HL-60 (cell line): Measurements from ENCODE around the gene ZFYVE9.

Source experiments
- DNase-seq, 2 experiments: peaks; one replicate each; pipeline ENCODE4 v3.0.0-alpha.2; 2010 to 2020; ENCODE audit warnings: low read depth in 1 of 2, low spot score in 1 of 2
- H3K27ac ChIP-seq: fragments of 250-450 bp; sonication (Bioruptor Pico); replicated peaks from 2 replicates; pipeline ENCODE4 v1.5.1; 2020; ENCODE audit warnings: mild to moderate bottlenecking, moderate library complexity
- H3K27me3 ChIP-seq: fragments of 250-450 bp; sonication (Bioruptor Pico); 2 replicates; pipeline ENCODE4 v1.5.1; 2021; ENCODE audit warnings: mild to moderate bottlenecking, moderate library complexity; ENCODE audit not compliant: insufficient read depth, poor library complexity, severe bottlenecking
- H3K4me3 ChIP-seq: replicated peaks from 2 replicates; pipeline ENCODE4 v1.5.1; 2011; ENCODE audit warnings: mild to moderate bottlenecking, control low read depth, low read length; ENCODE audit not compliant: insufficient read depth
- GABPA ChIP-seq: IDR thresholded peaks from 2 replicates; pipeline ENCODE4 v1.6.1; 2012; ENCODE audit warnings: low read depth
- POLR2AphosphoS5 ChIP-seq: IDR thresholded peaks from 2 replicates; pipeline ENCODE4 v1.6.1; 2012; ENCODE audit warnings: low read depth
- SPI1 ChIP-seq: IDR thresholded peaks from 2 replicates; pipeline ENCODE4 v1.6.1; 2012; ENCODE audit warnings: low read depth, mild to moderate bottlenecking, borderline replicate concordance
- TF ChIP-seq, protein P1 (sequence below): IDR thresholded peaks from 2 replicates; pipeline ENCODE4 v1.6.1; 2012; ENCODE audit warnings: low read depth; ENCODE audit not compliant: insufficient replicate concordance
- TF ChIP-seq, protein P2 (sequence below): IDR thresholded peaks from one replicate; pipeline ENCODE4 v1.5.1; 2011; ENCODE audit warnings: low read length, control low read depth, inconsistent platforms; ENCODE audit not compliant: insufficient read depth

The ZFYVE9 gene

DNA sequence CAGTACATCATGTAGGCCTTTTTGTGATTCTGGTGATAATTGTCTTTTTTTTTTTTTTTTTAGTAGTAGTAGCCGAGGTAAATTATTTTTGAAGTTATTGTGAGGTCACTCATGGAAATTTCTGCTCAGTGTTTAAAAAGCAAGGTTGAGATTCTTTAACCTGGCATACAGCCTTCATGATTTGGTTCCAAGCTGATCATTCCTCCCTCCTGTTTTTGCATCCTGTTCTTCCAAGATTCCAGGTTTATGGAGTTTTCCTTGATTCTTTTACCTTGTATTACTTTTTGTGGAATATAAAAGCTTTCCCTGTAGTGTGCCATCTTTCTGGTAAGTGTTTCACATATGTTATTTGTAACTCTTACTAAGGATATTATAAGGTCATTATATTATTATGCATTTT is 9.1 kb downstream of the ZFYVE9 start:
- no peak overlapping the region for H3K27ac ChIP-seq
- H3K4me3 ChIP-seq = no peak overlapping the region
- DNase-seq = no peak
- TF ChIP-seq, protein P1, sequence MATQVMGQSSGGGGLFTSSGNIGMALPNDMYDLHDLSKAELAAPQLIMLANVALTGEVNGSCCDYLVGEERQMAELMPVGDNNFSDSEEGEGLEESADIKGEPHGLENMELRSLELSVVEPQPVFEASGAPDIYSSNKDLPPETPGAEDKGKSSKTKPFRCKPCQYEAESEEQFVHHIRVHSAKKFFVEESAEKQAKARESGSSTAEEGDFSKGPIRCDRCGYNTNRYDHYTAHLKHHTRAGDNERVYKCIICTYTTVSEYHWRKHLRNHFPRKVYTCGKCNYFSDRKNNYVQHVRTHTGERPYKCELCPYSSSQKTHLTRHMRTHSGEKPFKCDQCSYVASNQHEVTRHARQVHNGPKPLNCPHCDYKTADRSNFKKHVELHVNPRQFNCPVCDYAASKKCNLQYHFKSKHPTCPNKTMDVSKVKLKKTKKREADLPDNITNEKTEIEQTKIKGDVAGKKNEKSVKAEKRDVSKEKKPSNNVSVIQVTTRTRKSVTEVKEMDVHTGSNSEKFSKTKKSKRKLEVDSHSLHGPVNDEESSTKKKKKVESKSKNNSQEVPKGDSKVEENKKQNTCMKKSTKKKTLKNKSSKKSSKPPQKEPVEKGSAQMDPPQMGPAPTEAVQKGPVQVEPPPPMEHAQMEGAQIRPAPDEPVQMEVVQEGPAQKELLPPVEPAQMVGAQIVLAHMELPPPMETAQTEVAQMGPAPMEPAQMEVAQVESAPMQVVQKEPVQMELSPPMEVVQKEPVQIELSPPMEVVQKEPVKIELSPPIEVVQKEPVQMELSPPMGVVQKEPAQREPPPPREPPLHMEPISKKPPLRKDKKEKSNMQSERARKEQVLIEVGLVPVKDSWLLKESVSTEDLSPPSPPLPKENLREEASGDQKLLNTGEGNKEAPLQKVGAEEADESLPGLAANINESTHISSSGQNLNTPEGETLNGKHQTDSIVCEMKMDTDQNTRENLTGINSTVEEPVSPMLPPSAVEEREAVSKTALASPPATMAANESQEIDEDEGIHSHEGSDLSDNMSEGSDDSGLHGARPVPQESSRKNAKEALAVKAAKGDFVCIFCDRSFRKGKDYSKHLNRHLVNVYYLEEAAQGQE = no peak
- TF ChIP-seq SPI1 (no peak), POLR2AphosphoS5 (no peak), GABPA (no peak)
- TF ChIP-seq, protein P2, sequence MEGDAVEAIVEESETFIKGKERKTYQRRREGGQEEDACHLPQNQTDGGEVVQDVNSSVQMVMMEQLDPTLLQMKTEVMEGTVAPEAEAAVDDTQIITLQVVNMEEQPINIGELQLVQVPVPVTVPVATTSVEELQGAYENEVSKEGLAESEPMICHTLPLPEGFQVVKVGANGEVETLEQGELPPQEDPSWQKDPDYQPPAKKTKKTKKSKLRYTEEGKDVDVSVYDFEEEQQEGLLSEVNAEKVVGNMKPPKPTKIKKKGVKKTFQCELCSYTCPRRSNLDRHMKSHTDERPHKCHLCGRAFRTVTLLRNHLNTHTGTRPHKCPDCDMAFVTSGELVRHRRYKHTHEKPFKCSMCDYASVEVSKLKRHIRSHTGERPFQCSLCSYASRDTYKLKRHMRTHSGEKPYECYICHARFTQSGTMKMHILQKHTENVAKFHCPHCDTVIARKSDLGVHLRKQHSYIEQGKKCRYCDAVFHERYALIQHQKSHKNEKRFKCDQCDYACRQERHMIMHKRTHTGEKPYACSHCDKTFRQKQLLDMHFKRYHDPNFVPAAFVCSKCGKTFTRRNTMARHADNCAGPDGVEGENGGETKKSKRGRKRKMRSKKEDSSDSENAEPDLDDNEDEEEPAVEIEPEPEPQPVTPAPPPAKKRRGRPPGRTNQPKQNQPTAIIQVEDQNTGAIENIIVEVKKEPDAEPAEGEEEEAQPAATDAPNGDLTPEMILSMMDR = no peak
- H3K27me3 ChIP-seq = no peaks in the 10 kb centered on the region

DNA sequence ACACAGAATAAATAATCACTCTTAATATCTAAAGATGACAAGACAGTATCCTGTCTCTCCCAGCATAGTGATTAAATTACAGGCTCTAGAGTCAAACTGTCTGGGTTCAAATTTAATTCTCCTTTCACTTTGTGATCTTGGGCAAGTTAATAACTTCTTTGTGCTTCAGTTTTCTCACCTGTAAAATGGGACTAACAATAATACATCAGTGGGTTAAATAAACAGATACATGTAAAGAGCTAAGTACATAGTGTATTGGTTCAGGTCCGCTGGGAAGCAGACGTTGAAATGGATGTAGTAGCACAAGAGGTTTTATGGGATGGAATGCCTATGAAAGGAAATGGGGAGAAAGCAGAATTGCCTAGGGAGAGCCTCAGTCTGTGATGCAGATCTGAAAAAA is 10.7 kb downstream of the ZFYVE9 start:
- DNase-seq = no peak
- TF ChIP-seq SPI1 = no peak
- TF ChIP-seq, protein P1 = no peak
- no peak for TF ChIP-seq POLR2AphosphoS5
- TF ChIP-seq, protein P2 = no peak
- TF ChIP-seq GABPA = no peak
- no peaks in the 10 kb centered on the region for H3K27me3 ChIP-seq
- H3K27ac ChIP-seq = no peak overlapping the region
- H3K4me3 ChIP-seq = no peak overlapping the region

DNA sequence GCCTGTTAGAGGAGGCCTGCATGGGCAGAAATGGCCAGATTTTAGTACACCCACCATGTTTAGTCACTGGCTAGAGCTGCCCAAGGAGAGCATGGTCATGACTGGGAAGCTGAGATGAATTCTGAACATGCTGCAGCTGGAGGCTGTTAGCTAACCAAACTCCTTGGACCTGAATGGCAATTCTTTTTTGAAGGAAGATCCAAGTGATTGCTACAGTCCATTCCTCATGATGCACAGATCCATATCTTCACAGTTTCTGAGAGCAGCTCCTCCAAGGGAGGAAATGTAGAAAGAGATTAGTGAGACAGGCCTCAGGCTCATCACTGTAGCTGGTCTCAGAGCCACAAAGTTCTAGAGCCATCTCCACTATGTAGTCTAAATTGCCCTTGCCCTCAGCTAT is 11.1 kb downstream of the ZFYVE9 start:
- no peak overlapping the region for H3K27ac ChIP-seq
- H3K27me3 ChIP-seq = no peaks in the 10 kb centered on the region
- TF ChIP-seq GABPA = no peak
- TF ChIP-seq, protein P2 = no peak
- TF ChIP-seq, protein P1 = no peak
- no peak for TF ChIP-seq SPI1
- no peak for TF ChIP-seq POLR2AphosphoS5
- DNase-seq = no peak
- H3K4me3 ChIP-seq = no peak overlapping the region
